HL-60 (cell line): ENCODE measurements around the gene NIPSNAP2.
A peak's percentile ranks its signal among the peaks of the same experiment; 100 is the strongest.

Source experiments
- DNase-seq, 2 experiments: peaks; one replicate each; pipeline ENCODE4 v3.0.0-alpha.2; 2010 to 2020; ENCODE audit warnings: low read depth in 1 of 2, low spot score in 1 of 2
- H3K27ac ChIP-seq: fragments of 250-450 bp; sonication (Bioruptor Pico); replicated peaks from 2 replicates; pipeline ENCODE4 v1.5.1; 2020; ENCODE audit warnings: mild to moderate bottlenecking, moderate library complexity
- H3K27me3 ChIP-seq: fragments of 250-450 bp; sonication (Bioruptor Pico); 2 replicates; pipeline ENCODE4 v1.5.1; 2021; ENCODE audit warnings: mild to moderate bottlenecking, moderate library complexity; ENCODE audit not compliant: insufficient read depth, poor library complexity, severe bottlenecking
- H3K4me3 ChIP-seq: replicated peaks from 2 replicates; pipeline ENCODE4 v1.5.1; 2011; ENCODE audit warnings: mild to moderate bottlenecking, control low read depth, low read length; ENCODE audit not compliant: insufficient read depth
- GABPA ChIP-seq: IDR thresholded peaks from 2 replicates; pipeline ENCODE4 v1.6.1; 2012; ENCODE audit warnings: low read depth
- POLR2AphosphoS5 ChIP-seq: IDR thresholded peaks from 2 replicates; pipeline ENCODE4 v1.6.1; 2012; ENCODE audit warnings: low read depth
- REST ChIP-seq: IDR thresholded peaks from 2 replicates; pipeline ENCODE4 v1.6.1; 2012; ENCODE audit warnings: low read depth; ENCODE audit not compliant: insufficient replicate concordance
- SPI1 ChIP-seq: IDR thresholded peaks from 2 replicates; pipeline ENCODE4 v1.6.1; 2012; ENCODE audit warnings: low read depth, mild to moderate bottlenecking, borderline replicate concordance
- TF ChIP-seq, protein P1 (sequence below): IDR thresholded peaks from one replicate; pipeline ENCODE4 v1.5.1; 2011; ENCODE audit warnings: low read length, control low read depth, inconsistent platforms; ENCODE audit not compliant: insufficient read depth

NIPSNAP2 gene

DNA sequence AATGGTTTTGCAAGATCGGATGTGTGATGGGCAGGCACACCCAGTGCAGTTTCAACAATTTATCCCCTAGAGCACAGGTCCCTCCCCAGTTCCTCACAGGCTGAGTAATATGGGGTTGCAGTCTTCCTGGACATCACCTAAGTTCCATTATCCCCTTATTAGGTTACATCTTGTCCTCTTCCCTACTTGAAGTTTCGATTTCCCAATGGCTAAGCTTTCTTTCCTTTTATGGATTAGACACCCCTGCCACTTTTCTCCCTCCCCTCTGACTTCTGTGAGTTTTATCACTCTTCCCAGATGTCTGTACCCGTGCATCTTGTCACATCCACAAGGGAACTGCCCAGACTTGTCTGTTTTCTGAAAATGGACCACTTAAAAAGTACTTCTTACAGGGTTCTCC lies 2.4 kb upstream of the NIPSNAP2 start:
- Histone ChIP-seq H3K27ac (no peak overlapping the region), H3K4me3 (no peak overlapping the region), H3K27me3 (no peaks in the 10 kb centered on the region)
- no peak for TF ChIP-seq GABPA
- no peak for TF ChIP-seq POLR2AphosphoS5
- TF ChIP-seq REST = no peak
- TF ChIP-seq SPI1 = no peak
- TF ChIP-seq, protein P1, sequence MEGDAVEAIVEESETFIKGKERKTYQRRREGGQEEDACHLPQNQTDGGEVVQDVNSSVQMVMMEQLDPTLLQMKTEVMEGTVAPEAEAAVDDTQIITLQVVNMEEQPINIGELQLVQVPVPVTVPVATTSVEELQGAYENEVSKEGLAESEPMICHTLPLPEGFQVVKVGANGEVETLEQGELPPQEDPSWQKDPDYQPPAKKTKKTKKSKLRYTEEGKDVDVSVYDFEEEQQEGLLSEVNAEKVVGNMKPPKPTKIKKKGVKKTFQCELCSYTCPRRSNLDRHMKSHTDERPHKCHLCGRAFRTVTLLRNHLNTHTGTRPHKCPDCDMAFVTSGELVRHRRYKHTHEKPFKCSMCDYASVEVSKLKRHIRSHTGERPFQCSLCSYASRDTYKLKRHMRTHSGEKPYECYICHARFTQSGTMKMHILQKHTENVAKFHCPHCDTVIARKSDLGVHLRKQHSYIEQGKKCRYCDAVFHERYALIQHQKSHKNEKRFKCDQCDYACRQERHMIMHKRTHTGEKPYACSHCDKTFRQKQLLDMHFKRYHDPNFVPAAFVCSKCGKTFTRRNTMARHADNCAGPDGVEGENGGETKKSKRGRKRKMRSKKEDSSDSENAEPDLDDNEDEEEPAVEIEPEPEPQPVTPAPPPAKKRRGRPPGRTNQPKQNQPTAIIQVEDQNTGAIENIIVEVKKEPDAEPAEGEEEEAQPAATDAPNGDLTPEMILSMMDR = no peak
- DNase-seq = no peak

DNA sequence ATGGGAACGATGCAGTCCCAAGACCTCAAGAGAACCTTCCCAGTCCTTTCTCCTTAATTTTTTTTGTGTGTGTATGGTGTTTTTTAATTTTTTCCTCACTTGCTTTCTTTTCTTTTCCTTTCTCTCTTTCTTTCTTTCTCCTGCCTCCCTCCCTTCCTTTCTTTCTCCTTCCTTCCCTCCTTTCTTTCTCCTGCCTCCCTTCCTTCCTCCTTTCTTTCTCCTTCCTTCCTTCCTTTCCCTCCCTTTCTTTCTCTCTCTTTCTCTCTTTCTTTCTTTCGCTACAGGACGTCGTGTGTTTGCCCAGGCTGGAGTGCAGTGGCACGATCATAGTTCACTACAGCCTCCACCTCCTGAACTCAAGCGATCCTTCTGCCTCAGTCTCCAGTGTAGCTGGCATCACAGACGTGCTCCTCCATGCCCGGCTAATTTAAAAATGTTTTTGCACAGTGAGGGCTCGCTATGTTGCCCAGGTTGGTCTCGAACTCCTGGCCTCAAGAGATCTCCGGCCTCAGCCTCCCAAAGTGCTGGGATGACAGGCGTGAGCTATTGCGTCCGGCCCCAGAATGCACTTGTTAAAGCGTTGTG lies 709 bp upstream of the NIPSNAP2 start:
- Histone ChIP-seq H3K27ac (peak overlapping the region; percentile 30; the same call in 1 of the 2 replicates), H3K27me3 (no peaks in the 10 kb centered on the region), H3K4me3 (peak overlapping the region; percentile 63)
- no peak for DNase-seq
- TF ChIP-seq REST (no peak), POLR2AphosphoS5 (no peak), GABPA (no peak), SPI1 (no peak)
- TF ChIP-seq, protein P1 = no peak

- H3K27me3 ChIP-seq = no peaks in the 10 kb centered on the region
- no peak for TF ChIP-seq POLR2AphosphoS5
- no peak for TF ChIP-seq SPI1
- peak overlapping the region; percentile 50 for H3K27ac ChIP-seq
- DNase-seq = no peak
- peak overlapping the region; percentile 63 for H3K4me3 ChIP-seq
These were observed 700 bp downstream of the NIPSNAP2 start for GRCh38 chr7:55965100-55965470.

DNA sequence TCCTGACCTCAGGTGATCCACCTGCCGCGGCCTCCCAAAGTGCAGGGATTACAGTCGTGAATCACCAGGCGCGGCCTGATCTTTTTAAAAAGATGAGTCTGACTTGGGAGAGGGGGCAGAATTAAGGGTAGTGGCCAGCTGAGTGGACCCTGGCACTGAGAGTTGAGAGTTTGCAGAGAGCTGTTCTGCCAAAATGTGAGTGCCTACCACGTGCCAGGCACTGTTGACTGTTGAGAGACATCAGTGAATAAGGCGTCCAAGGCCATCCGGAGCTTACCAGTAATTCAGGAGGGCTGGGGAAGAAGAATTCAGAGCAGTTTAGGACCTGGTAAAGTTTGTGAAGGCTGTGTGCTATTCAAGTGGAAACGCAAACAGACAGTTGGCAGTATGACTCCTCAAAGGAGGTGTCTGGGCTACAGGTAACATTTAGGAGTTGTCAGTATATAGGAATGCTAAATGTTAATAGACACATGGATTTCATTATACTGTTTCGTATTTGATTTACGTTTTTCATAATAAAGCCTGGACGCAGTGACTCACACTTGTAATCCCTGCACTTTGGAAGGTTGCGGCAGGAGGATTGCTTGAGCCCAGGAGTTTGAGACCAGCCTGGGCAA lies 1.5 kb downstream of the NIPSNAP2 start:
- no peak overlapping the region for H3K4me3 ChIP-seq

More for the DNA sequence above, 1.5 kb downstream of the NIPSNAP2 start:
- no peak for DNase-seq
- no peaks in the 10 kb centered on the region for H3K27me3 ChIP-seq
- TF ChIP-seq POLR2AphosphoS5 (no peak), REST (no peak), GABPA (no peak), SPI1 (no peak)
- TF ChIP-seq, protein P1 = no peak
- H3K27ac ChIP-seq = no peak overlapping the region
